H1 (cell line): ENCODE data around the gene LEMD2. TPM values are rescaled to one million over a fixed set of nuclear protein-coding genes. Genes with fewer than 3 reads are reported as not detected.

ENCODE experiments used
- CTCF ChIA-PET: fragments of 300-600 bp; sonication (Branson Sonifier 250); formaldehyde crosslinking; loops from one replicate; lab custom pipeline; 2021; ENCODE audit not compliant: partially characterized antibody; lab: Charles Lee
- POLR2A ChIA-PET: fragments of 300-600 bp; sonication (Branson Sonifier 250); formaldehyde crosslinking; loops from one replicate; lab custom pipeline; 2021; ENCODE audit warnings: inconsistent platforms; ENCODE audit not compliant: partially characterized antibody; lab: Charles Lee
- DNase-seq, 2 experiments: peaks; one replicate each; pipeline versions ENCODE4 v3.0.0 to v3.0.0-alpha.2; 2010 to 2022; ENCODE audit warnings: low spot score in 2 of 2, low read depth in 1 of 2, mixed read lengths in 1 of 2
- FAIRE-seq: peaks from 2 replicates; lab custom pipeline; 2011; peaks lifted over from hg19 to GRCh38; lab: Jason Lieb, UNC
- H2AFZ ChIP-seq: 2 replicates; pipeline ENCODE4 v1.8.1; 2012; ENCODE audit warnings: low read length, inconsistent platforms
- H2AK5ac ChIP-seq: 2 replicates; pipeline ENCODE4 v1.6.1; 2013; ENCODE audit warnings: low read depth, low read length
- H2BK120ac ChIP-seq: replicated peaks from 2 replicates; pipeline ENCODE3; 2013; ENCODE audit warnings: low read depth, low read length, inconsistent platforms
- H2BK12ac ChIP-seq: 2 replicates; pipeline ENCODE4 v1.6.1; 2013; ENCODE audit warnings: low read depth, low read length
- H2BK15ac ChIP-seq: 2 replicates; pipeline ENCODE4 v1.6.1; 2013; ENCODE audit warnings: low read length
- H2BK20ac ChIP-seq: 2 replicates; pipeline ENCODE4 v1.6.1; 2013; ENCODE audit warnings: low read length
- H2BK5ac ChIP-seq: 2 replicates; pipeline ENCODE4 v1.6.1; 2013; ENCODE audit warnings: low read depth, low read length
- H3K14ac ChIP-seq: 2 replicates; pipeline ENCODE4 v1.6.1; 2013; ENCODE audit warnings: inconsistent platforms; ENCODE audit not compliant: insufficient read length
- H3K18ac ChIP-seq: 2 replicates; pipeline ENCODE4 v1.6.1; 2013; ENCODE audit warnings: low read length; ENCODE audit errors: extremely low read depth
- H3K23ac ChIP-seq: 2 replicates; pipeline ENCODE4 v1.6.1; 2013; ENCODE audit warnings: inconsistent platforms; ENCODE audit not compliant: insufficient read length
- H3K23me2 ChIP-seq: 2 replicates; pipeline ENCODE4 v1.6.1; 2013; ENCODE audit warnings: low read depth, low read length
- H3K27ac ChIP-seq: 2 replicates; pipeline ENCODE4 v1.6.1; 2011; ENCODE audit warnings: low read depth, low read length, inconsistent platforms
- H3K27me3 ChIP-seq, 4 experiments: replicated peaks in 1 of 4; 1 replicate in 1 of 4; 2 replicates in 3 of 4; pipeline versions ENCODE4 v1.6.1 to v1.8.1; 2011 to 2013; ENCODE audit warnings: low read length in 3 of 4, mild to moderate bottlenecking in 3 of 4, inconsistent platforms in 2 of 4, mixed read lengths in 2 of 4, moderate library complexity in 1 of 4; ENCODE audit not compliant: control insufficient read depth in 3 of 4, insufficient read depth in 3 of 4; ENCODE audit errors: extremely low read depth in 1 of 4
- H3K36me3 ChIP-seq, 4 experiments: 2 replicates each; pipeline versions ENCODE4 v1.6.1 to v1.8.1; 2011 to 2013; ENCODE audit warnings: mild to moderate bottlenecking in 4 of 4, low read length in 3 of 4, moderate library complexity in 2 of 4, control low read depth in 1 of 4, inconsistent platforms in 1 of 4; ENCODE audit not compliant: insufficient read depth in 4 of 4, control insufficient read depth in 2 of 4
- H3K4ac ChIP-seq: replicated peaks from 2 replicates; pipeline ENCODE3; 2013; ENCODE audit warnings: low read length, low read depth, mixed read lengths, inconsistent platforms; ENCODE audit not compliant: insufficient read length
- H3K4me1 ChIP-seq, 4 experiments: replicated peaks in 1 of 4; 1 replicate in 1 of 4; 2 replicates in 3 of 4; pipeline versions ENCODE4 v1.6.1 to v1.8.1; 2011 to 2013; ENCODE audit warnings: low read length in 3 of 4, inconsistent platforms in 2 of 4, mixed read lengths in 1 of 4; ENCODE audit not compliant: insufficient read depth in 4 of 4, control insufficient read depth in 3 of 4
- H3K4me2 ChIP-seq, 2 experiments: 2 replicates each; pipeline versions ENCODE4 v1.6.1 to v1.8.1; 2011 to 2013; ENCODE audit warnings: low read depth in 2 of 2, low read length in 2 of 2, control low read depth in 1 of 2, inconsistent platforms in 1 of 2, mild to moderate bottlenecking in 1 of 2; ENCODE audit not compliant: insufficient read depth in 1 of 2
- H3K4me3 ChIP-seq, 4 experiments: fragments of 200-600, 300-600 bp in 1 of 4; sonication (generic), shearing (Covaris generic), sonication (Bioruptor Twin) in 1 of 4; 2 replicates each; pipeline versions ENCODE4 v1.5.1 to v1.8.1; 2011 to 2016; ENCODE audit warnings: low read length in 4 of 4, low read depth in 3 of 4, control low read depth in 2 of 4, inconsistent platforms in 2 of 4, mild to moderate bottlenecking in 2 of 4, mixed read lengths in 1 of 4, moderate library complexity in 1 of 4; ENCODE audit not compliant: insufficient read depth in 2 of 4; ENCODE audit errors: extremely low read depth in 1 of 4
- H3K56ac ChIP-seq: replicated peaks from 2 replicates; pipeline ENCODE3; 2013; ENCODE audit warnings: low read depth, mild to moderate bottlenecking, mixed read lengths, low read length, inconsistent platforms; ENCODE audit not compliant: insufficient read length
- H3K79me1 ChIP-seq: 2 replicates; pipeline ENCODE4 v1.6.1; 2013; ENCODE audit warnings: low read depth, low read length, control low read depth
- H3K79me2 ChIP-seq, 2 experiments: 2 replicates each; pipeline versions ENCODE4 v1.6.1 to v1.8.1; 2012 to 2013; ENCODE audit warnings: low read length in 2 of 2, mild to moderate bottlenecking in 2 of 2, inconsistent platforms in 1 of 2; ENCODE audit not compliant: insufficient read depth in 2 of 2, control insufficient read depth in 1 of 2
- H3K9ac ChIP-seq, 4 experiments: replicated peaks in 1 of 4; 1 replicate in 1 of 4; 2 replicates in 3 of 4; pipeline versions ENCODE4 v1.6.1 to v1.8.1; 2011 to 2013; ENCODE audit warnings: low read depth in 3 of 4, low read length in 3 of 4, control low read depth in 2 of 4, mild to moderate bottlenecking in 2 of 4, moderate library complexity in 2 of 4, inconsistent platforms in 1 of 4; ENCODE audit errors: extremely low read depth in 1 of 4
- H3K9me3 ChIP-seq, 2 experiments: 2 replicates each; pipeline versions ENCODE4 v1.6.1 to v1.8.1; 2012 to 2013; ENCODE audit warnings: mild to moderate bottlenecking in 2 of 2, moderate library complexity in 2 of 2, control low read depth in 1 of 2, inconsistent platforms in 1 of 2, low read depth in 1 of 2, low read length in 1 of 2, mixed read lengths in 1 of 2; ENCODE audit not compliant: insufficient read depth in 2 of 2
- H4K20me1 ChIP-seq, 2 experiments: replicated peaks in 1 of 2; 2 replicates each; pipeline versions ENCODE3 to v1.8.1; 2011 to 2013; ENCODE audit warnings: inconsistent platforms in 2 of 2, low read length in 2 of 2, mild to moderate bottlenecking in 1 of 2; ENCODE audit not compliant: insufficient read depth in 2 of 2, control insufficient read depth in 1 of 2
- H4K5ac ChIP-seq: 2 replicates; pipeline ENCODE4 v1.6.1; 2013; ENCODE audit warnings: low read length, low read depth, mixed read lengths, inconsistent platforms; ENCODE audit not compliant: insufficient read length
- H4K8ac ChIP-seq: 2 replicates; pipeline ENCODE4 v1.8.0; 2013; ENCODE audit warnings: mild to moderate bottlenecking, moderate library complexity, low read length, inconsistent platforms; ENCODE audit not compliant: insufficient read depth; ENCODE audit errors: extremely low read depth
- H4K91ac ChIP-seq: replicated peaks from 2 replicates; pipeline ENCODE3; 2013; ENCODE audit warnings: low read length, mixed read lengths, inconsistent platforms; ENCODE audit not compliant: insufficient read length
- ASH2L ChIP-seq: fragments of 200-600, 300-600 bp; sonication (generic); IDR thresholded peaks from one replicate; pipeline ENCODE4 v1.7.1; 2017; ENCODE audit warnings: low read length
- CTCF ChIP-seq, 3 experiments: IDR thresholded peaks; 1 replicate in 2 of 3; 2 replicates in 1 of 3; pipeline versions ENCODE4 v1.5.1 to v1.6.1; 2011; ENCODE audit warnings: low read length in 3 of 3, mild to moderate bottlenecking in 3 of 3, inconsistent platforms in 2 of 3, low read depth in 1 of 3, moderate library complexity in 1 of 3; ENCODE audit not compliant: insufficient read depth in 1 of 3; ENCODE audit errors: control extremely low read depth in 1 of 3
- EGR1 ChIP-seq: IDR thresholded peaks from 2 replicates; pipeline ENCODE4 v1.6.1; 2011; ENCODE audit warnings: low read depth, low read length, borderline replicate concordance
- POLR2A ChIP-seq, 2 experiments: IDR thresholded peaks; 1 replicate in 1 of 2; 2 replicates in 1 of 2; pipeline ENCODE4 v1.6.1; 2011; ENCODE audit warnings: low read depth in 2 of 2, low read length in 2 of 2, mild to moderate bottlenecking in 2 of 2; ENCODE audit errors: control extremely low read depth in 1 of 2
- SAP30 ChIP-seq: fragments of 300-600 bp; sonication (generic); IDR thresholded peaks from 2 replicates; pipeline ENCODE4 v1.7.1; 2012; ENCODE audit warnings: low read length, moderate library complexity, mild to moderate bottlenecking, inconsistent platforms; ENCODE audit not compliant: insufficient read depth, insufficient replicate concordance
- SP4 ChIP-seq: IDR thresholded peaks from 2 replicates; pipeline ENCODE4 v1.6.1; 2012; ENCODE audit warnings: low read length, inconsistent platforms
- ZNF274 ChIP-seq: IDR thresholded peaks from 2 replicates; pipeline ENCODE4 v1.7.0; 2012; ENCODE audit warnings: low read length, borderline replicate concordance; ENCODE audit errors: extremely low read depth
- WGBS, 2 experiments: shearing (Covaris generic) in 1 of 2; methylation state at CpG; one replicate each; pipeline versions ENCODE4 v1.1.6 to v1.1.7; 2013 to 2015; ENCODE audit warnings: low lambda C conversion rate in 2 of 2, mixed read lengths in 2 of 2, inconsistent platforms in 1 of 2, low coverage in 1 of 2, missing lambda C conversion rate in 1 of 2; ENCODE audit not compliant: insufficient replicate concordance in 2 of 2, insufficient coverage in 1 of 2, insufficient read length in 1 of 2; ENCODE audit errors: extremely low coverage in 1 of 2, missing lambda C conversion rate in 1 of 2; 5-methylcytosine and 5-hydroxymethylcytosine counted together
- polyA plus RNA-seq, 7 experiments: library from polyadenylated mRNA; depleted of rRNA in 3 of 7; stranded (reverse) in 5 of 7; unstranded in 2 of 7; fragments of >200 nt in 5 of 7; fragments of 200-250 nt in 2 of 7; gene quantifications; 1 replicate in 5 of 7; 2 replicates in 1 of 7; 4 replicates in 1 of 7; pipeline versions ENCODE4 v1.2.1 to v1.2.3, GENCODE V29; 2011 to 2013; ENCODE audit warnings: missing spikeins in 2 of 7, mixed read lengths in 2 of 7
- total RNA-seq: library from RNA; stranded (reverse); fragmentation: NEBNext Ultra II Directional; extraction: Animal tissue kit (Norgen Biotek cat#: 25700); gene quantifications from 2 replicates; pipeline ENCODE4 v1.2.1, GENCODE V29; 2021

Gene LEMD2
- total and polyA plus RNA-seq, 2 of the 8 experiments (the other 6 are each of a cell fraction or from before 2014, with no cell fraction given) = 32.7 to 57.3 TPM

DNA sequence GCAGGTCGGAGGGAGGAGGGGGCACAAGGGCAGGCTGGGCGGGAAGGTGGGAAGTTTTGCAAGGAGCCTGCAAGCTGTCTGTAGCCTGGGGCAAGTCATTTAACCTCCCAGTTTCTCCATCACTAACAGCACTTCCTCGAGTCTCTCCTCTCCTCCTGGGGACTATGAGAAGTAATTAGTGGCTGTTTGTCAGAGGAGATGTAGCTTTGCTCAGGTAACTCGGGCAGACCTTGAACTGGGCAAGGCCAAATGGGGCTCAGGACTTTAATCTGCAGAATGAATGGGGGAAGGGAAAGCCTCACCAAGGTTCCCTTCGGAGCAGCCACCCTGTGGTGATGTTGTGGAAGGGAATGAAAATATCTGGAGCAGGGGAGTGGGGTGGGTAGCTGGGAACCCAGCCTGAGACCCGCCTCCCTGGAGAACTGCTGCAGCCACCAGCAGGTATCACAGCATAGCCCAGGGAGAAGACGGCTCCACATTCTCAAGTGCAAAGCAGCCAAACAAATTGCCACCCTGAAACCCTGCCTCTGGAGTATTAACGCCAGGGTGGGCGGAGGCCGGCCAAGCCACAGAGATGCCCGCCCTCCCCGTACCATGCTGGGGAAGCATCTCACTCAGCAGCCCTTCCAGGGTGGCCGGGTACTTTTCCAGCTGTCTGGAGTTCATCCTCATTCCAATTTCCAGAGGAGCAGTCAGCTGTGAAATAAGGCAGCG, 6.1 kb upstream of the LEMD2 start:
- CTCF ChIA-PET = interaction anchor here (0.8 to 9.6 kb wide), 11 partner anchors 12 to 153 kb away, joined by 3 to 71 read pairs (median 4); no protein-coding TSS in a partner anchor
- peak overlapping the region; percentile 80; the same call in 1 of the 2 replicates for H2BK20ac ChIP-seq
- H3K4me3 ChIP-seq = no peak overlapping the region
- H3K23me2 ChIP-seq = no peaks in the 10 kb centered on the region
- H3K27me3 ChIP-seq = no peaks in the 10 kb centered on the region
- no peak overlapping the region for H2AK5ac ChIP-seq
- no peak overlapping the region for H4K8ac ChIP-seq
- no peaks in the 10 kb centered on the region for H3K79me1 ChIP-seq
- no peak overlapping the region for H4K5ac ChIP-seq
- H3K14ac ChIP-seq = no peak overlapping the region
- H3K79me2 ChIP-seq = no peaks in the 10 kb centered on the region
- H3K27ac ChIP-seq = no peak overlapping the region
- H2AFZ ChIP-seq = no peak overlapping the region
- peak overlapping the region; percentile 84; the same call in 1 of the 2 replicates for H2BK12ac ChIP-seq
- H4K91ac ChIP-seq = peak overlapping the region; percentile 29
- no peaks in the 10 kb centered on the region for H4K20me1 ChIP-seq
- H3K9me3 ChIP-seq = no peaks in the 10 kb centered on the region
- peak overlapping the region; percentile 76 for H3K18ac ChIP-seq
- H3K23ac ChIP-seq = no peak overlapping the region
- H3K36me3 ChIP-seq = no peaks in the 10 kb centered on the region
- H3K4me2 ChIP-seq = peak overlapping the region; percentile 20 to 52; a peak in 3 of 4 replicates
- no peak overlapping the region for H3K9ac ChIP-seq
- DNase-seq = no peak
- peak overlapping the region; percentile 71; the same call in 1 of the 2 replicates for H2BK5ac ChIP-seq
- H2BK15ac ChIP-seq = no peak overlapping the region
- FAIRE-seq = peak; percentile 28
- POLR2A ChIA-PET = interaction anchor here (0.8 to 3.3 kb wide), 8 partner anchors 8 to 84 kb away, joined by 3 to 21 read pairs (median 4); partner anchors contain the start of genes MLN and UQCC2
- no peak overlapping the region for H2BK120ac ChIP-seq
- H3K4ac ChIP-seq = no peak overlapping the region
- peaks cover 8 to 39% (median 26%) of the 10 kb centered on the region in 4 experiments for H3K4me1 ChIP-seq
- WGBS, 2 experiments = 76% methylated on average over 14 of the region's 14 CpGs; no CpG with 5 or more reads in 1 of the 2 experiments
- no peak overlapping the region for H3K56ac ChIP-seq
- TF ChIP-seq ASH2L = peak; percentile 24
- TF ChIP-seq SAP30 = no peak
- no peak for TF ChIP-seq EGR1
- TF ChIP-seq POLR2A (IDR thresholded peaks at IDR 0.05; ENCODE audit: control extremely low read depth in 1 of 2, low read depth in 2 of 2, low read length in 2 of 2) = no peak
- no peak for TF ChIP-seq ZNF274
- peak in 1 of 3 experiments; percentile 1; a peak in 1 of 4 replicates for TF ChIP-seq CTCF (IDR thresholded peaks at IDR 0.05; ENCODE audit: control extremely low read depth in 1 of 3, insufficient read depth in 1 of 3, low read depth in 1 of 3, low read length in 3 of 3)
- TF ChIP-seq SP4 = no peak
